SU-DHL-6 (cell line): ENCODE measurements around the gene CARMIL1.

Source experiments
- CTCF ChIP-seq: fragments of 200-600 bp; sonication (generic); IDR thresholded peaks from one replicate; pipeline ENCODE4 v1.5.1; 2017; ENCODE audit warnings: antibody characterized with exemption, mild to moderate bottlenecking, low read length, moderate library complexity; ENCODE audit not compliant: insufficient read depth, poor library complexity, severe bottlenecking
- EZH2phosphoT487 ChIP-seq: fragments of 200-600 bp; sonication (generic), shearing (Covaris generic); conservative IDR thresholded peaks from 2 replicates; pipeline ENCODE4 v1.6.1; 2018; ENCODE audit warnings: mild to moderate bottlenecking, antibody characterized with exemption, low read length, moderate library complexity, mixed read lengths

- no peak for TF ChIP-seq CTCF
- no peak for TF ChIP-seq EZH2phosphoT487
Observed at GRCh38 chr6:25242567-25242966, 36.6 kb upstream of the CARMIL1 start.
